Sigmoid colon (tissue), 7 donors: ENCODE data around the gene MTX2. TPM values are rescaled to one million over a fixed set of nuclear protein-coding genes. Genes with fewer than 3 reads are reported as not detected.
"Not testable (repeated sequence)": the region's sequence is repeated elsewhere in the genome, so short reads cannot be mapped to it uniquely, and the experiment has no call there.

Experiments used
- DNase-seq: peaks from one replicate; pipeline ENCODE4 v3.0.0-alpha.2; 2019
- H3K27ac ChIP-seq, 4 donors: fragments of 200-600 bp; sonication (generic); one replicate each; pipeline ENCODE4 v1.5.1; 2016 to 2019; ENCODE audit warnings: mild to moderate bottlenecking in 1 of 4
- H3K27me3 ChIP-seq, 3 donors: fragments of 200-600 bp; sonication (generic); one replicate each; pipeline ENCODE4 v1.5.1; 2019; ENCODE audit warnings: mild to moderate bottlenecking in 1 of 3
- H3K36me3 ChIP-seq, 4 donors: fragments of 200-600 bp; sonication (generic); one replicate each; pipeline ENCODE4 v1.5.1; 2016 to 2019
- H3K4me1 ChIP-seq, 4 donors: fragments of 200-600 bp; sonication (generic); one replicate each; pipeline ENCODE4 v1.5.1; 2017 to 2019
- H3K4me3 ChIP-seq, 4 donors: fragments of 200-600 bp; sonication (generic); one replicate each; pipeline ENCODE4 v1.5.1; 2017 to 2019; ENCODE audit warnings: mild to moderate bottlenecking in 2 of 4, moderate library complexity in 1 of 4
- H3K9me3 ChIP-seq, 4 donors: fragments of 200-600 bp in 3 of 4; sonication (generic) in 3 of 4; one replicate each; pipeline versions ENCODE4 v1.5.1 to v1.6.1; 2013 to 2019
- EP300 ChIP-seq, 4 donors: sonication (generic); formaldehyde crosslinking; IDR thresholded peaks; one replicate each; pipeline ENCODE4 v1.6.1; 2017; ENCODE audit warnings: antibody characterized with exemption in 4 of 4
- POLR2A ChIP-seq, 2 donors: fragments of 450-650 bp; IDR thresholded peaks; one replicate each; pipeline ENCODE4 v1.6.1; 2016; ENCODE audit warnings: antibody characterized with exemption in 2 of 2, mild to moderate bottlenecking in 2 of 2, moderate library complexity in 2 of 2
- POLR2AphosphoS5 ChIP-seq, 4 donors: sonication (generic); formaldehyde crosslinking; IDR thresholded peaks; one replicate each; pipeline ENCODE4 v1.6.1; 2017; ENCODE audit warnings: antibody characterized with exemption in 4 of 4
- WGBS, 2 donors: extraction: QIAGEN DNeasy Blood & Tissue Kit; methylation state at CpG; one replicate each; pipeline ENCODE4 v1.1.7; 2013; 5-methylcytosine and 5-hydroxymethylcytosine counted together
- intact Hi-C: fragments of 100-400 bp; cut with DNase I; formaldehyde crosslinking; loops from one replicate; pipeline ENCODE4 v1.15.1; 2023
- polyA plus RNA-seq, 3 donors: library from polyadenylated mRNA; stranded (reverse); fragments of 200-250 nt; gene quantifications; one replicate each; pipeline ENCODE4 v1.2.3, GENCODE V29; 2013
- total RNA-seq, 4 donors: library from RNA; depleted of rRNA; stranded (reverse); fragments of >200 nt; gene quantifications; one replicate each; pipeline ENCODE4 v1.1.0, GENCODE V29; 2016
- TF ChIP-seq, protein P1 (sequence below), 4 experiments: fragments of 450-650 bp in 3 of 4; fragments of 200-600 bp in 1 of 4; IDR thresholded peaks; one replicate each; pipeline ENCODE4 v1.5.1; 2016 to 2019; ENCODE audit warnings: antibody characterized with exemption in 4 of 4, mild to moderate bottlenecking in 3 of 4, moderate library complexity in 2 of 4
- donor health status: healthy with polysubstance abuse.
- donor health status: Bipolar disorder and iron deficiency.
- donor health status: healthy.

MTX2 gene
- total and polyA plus RNA-seq, 7 donors: 34.5 to 66.8 (median 45.8) TPM

DNA sequence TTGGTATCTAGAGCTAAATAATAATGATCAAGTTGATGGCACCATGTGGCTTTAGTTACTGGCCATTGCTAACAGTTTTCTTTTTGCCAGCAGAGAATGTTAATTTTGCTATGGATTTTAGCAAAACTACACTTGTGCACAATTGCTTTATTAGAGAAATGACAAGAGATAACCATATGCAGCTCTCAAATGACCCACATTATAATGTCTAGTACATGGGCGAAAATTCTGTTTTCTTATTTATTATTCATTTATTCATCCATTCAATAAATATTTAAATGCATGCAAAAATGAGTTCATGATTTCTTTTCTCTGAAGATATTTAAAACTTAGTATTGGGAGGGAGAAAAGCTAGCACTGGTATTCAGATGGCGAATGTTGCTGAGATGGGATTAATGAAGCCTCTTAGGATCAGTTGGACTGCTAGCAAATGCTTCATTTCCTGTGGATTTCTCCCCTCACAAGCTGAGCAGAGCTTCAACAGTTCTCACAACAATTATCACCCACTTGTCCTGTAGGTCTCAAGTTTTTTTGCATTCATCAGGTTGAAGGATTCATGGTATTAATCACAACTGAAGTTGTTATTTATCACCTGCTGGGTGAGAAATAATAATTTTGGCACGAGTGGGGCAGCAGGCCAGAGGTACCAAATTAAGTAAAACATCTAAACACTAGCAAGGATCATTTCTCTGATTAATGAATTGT is 95.2 kb downstream of the MTX2 start:
- H3K36me3 ChIP-seq: no peaks in the 10 kb centered on the region
- WGBS, 2 donors: 79 to 91% methylated on average over 3 of the region's 3 CpGs
- H3K27me3 ChIP-seq: no peaks in the 10 kb centered on the region
- TF ChIP-seq EP300 (IDR thresholded peaks at IDR 0.05) (no peak), POLR2A (IDR thresholded peaks at IDR 0.05) (no peak), POLR2AphosphoS5 (IDR thresholded peaks at IDR 0.05) (no peak)
- TF ChIP-seq, protein P1, sequence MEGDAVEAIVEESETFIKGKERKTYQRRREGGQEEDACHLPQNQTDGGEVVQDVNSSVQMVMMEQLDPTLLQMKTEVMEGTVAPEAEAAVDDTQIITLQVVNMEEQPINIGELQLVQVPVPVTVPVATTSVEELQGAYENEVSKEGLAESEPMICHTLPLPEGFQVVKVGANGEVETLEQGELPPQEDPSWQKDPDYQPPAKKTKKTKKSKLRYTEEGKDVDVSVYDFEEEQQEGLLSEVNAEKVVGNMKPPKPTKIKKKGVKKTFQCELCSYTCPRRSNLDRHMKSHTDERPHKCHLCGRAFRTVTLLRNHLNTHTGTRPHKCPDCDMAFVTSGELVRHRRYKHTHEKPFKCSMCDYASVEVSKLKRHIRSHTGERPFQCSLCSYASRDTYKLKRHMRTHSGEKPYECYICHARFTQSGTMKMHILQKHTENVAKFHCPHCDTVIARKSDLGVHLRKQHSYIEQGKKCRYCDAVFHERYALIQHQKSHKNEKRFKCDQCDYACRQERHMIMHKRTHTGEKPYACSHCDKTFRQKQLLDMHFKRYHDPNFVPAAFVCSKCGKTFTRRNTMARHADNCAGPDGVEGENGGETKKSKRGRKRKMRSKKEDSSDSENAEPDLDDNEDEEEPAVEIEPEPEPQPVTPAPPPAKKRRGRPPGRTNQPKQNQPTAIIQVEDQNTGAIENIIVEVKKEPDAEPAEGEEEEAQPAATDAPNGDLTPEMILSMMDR (IDR thresholded peaks at IDR 0.05): no peak
- no peaks in the 10 kb centered on the region for H3K9me3 ChIP-seq
- H3K4me1 ChIP-seq: no peaks in the 10 kb centered on the region
- H3K27ac ChIP-seq: no peak overlapping the region
- no peak for DNase-seq
- H3K4me3 ChIP-seq: no peak overlapping the region
- intact Hi-C loops: no loop called here

DNA sequence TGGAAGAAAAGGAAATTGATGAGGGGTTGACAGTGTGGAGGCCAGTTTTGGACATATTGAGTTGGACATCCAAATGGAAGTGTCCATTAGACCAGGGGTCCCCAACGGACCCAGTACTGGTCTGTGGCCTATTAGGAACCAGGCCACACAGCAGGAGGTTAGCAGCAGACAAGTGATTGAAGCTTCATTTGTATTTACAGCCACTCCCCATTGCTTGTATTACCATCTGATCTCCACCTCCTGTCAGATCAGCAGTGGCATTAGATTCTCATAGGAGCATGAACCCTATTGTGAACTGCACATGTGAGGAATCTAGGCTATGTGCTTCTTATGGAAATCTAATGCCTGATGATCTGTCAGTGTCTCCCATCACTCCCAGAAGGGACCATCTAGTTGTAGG is 99.1 kb downstream of the MTX2 start:
- DNase-seq: no peak
- TF ChIP-seq, protein P1 (IDR thresholded peaks at IDR 0.05): no peak
- TF ChIP-seq POLR2AphosphoS5 (IDR thresholded peaks at IDR 0.05): no peak
- no peak for TF ChIP-seq POLR2A (IDR thresholded peaks at IDR 0.05)
- no peak for TF ChIP-seq EP300 (IDR thresholded peaks at IDR 0.05)
- Histone ChIP-seq H3K27ac (no peak overlapping the region), H3K4me1 (no peaks in the 10 kb centered on the region), H3K4me3 (no peak overlapping the region), H3K36me3 (no peaks in the 10 kb centered on the region), H3K27me3 (no peaks in the 10 kb centered on the region), H3K9me3 (no peaks in the 10 kb centered on the region)
- intact Hi-C loops: no loop called here
- 86 to 88% methylated on average over 1 of the region's 1 CpG for WGBS, 2 donors

DNA sequence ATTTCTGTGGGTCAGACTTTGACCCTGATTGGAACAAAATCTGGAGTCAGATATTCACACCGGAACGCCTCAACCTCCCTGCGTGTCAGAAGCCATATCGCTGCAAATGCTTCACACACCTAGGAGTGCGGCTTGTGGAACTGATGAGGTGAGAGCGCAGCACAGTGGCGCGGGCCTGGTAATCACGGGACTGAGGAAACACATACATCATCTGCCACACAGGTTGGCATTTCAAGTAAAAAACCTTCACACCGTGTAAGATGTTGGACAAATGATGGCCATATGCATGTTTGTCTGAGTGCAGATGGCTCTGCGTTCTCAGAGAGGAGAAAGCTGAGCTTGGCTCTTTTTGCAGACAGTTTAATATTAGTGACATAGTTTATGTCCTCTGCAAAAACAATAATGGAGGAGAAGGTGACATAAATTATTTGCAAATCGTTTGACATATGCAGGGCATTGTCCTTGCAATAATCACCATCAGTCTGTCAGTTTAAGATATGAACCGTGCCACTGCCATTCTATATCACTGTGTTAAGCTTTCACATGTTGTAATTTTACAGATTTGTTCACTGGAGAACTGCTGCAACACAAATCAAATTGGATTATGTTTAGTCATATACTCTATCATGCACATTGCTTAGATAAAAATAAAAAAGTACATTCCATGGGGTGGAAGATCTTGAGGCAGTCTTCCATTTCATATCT is 101.4 kb downstream of the MTX2 start:
- intact Hi-C loops: no loop called here
- H3K27ac ChIP-seq: no peak overlapping the region
- WGBS, 2 donors: 82 to 85% methylated on average over 13 of the region's 13 CpGs
- H3K27me3 ChIP-seq: no peaks in the 10 kb centered on the region
- H3K4me1 ChIP-seq: no peaks in the 10 kb centered on the region
- TF ChIP-seq POLR2AphosphoS5 (IDR thresholded peaks at IDR 0.05) (no peak), EP300 (IDR thresholded peaks at IDR 0.05) (no peak), POLR2A (IDR thresholded peaks at IDR 0.05) (no peak)
- TF ChIP-seq, protein P1 (IDR thresholded peaks at IDR 0.05): no peak
- H3K9me3 ChIP-seq: no peaks in the 10 kb centered on the region
- no peak for DNase-seq
- no peak overlapping the region for H3K4me3 ChIP-seq
- no peaks in the 10 kb centered on the region for H3K36me3 ChIP-seq

DNA sequence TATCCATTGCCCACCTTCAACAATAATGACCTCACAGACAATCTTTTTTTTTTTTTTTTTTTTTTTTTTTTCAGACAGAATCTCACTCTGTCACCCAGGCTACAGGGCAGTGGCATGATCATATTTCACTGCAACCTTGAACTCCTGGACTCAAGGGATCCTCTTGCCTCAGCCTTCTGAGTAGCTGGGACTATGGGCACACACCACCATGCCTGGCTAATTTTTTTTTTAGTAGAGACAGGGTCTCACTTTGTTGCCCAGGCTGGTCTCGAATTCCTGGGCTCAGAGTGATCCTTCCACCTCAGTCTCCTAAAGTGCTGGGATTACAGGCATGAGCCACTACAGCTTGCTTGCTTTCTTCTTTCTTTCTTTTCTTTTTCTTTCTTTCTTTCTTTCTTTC is 103.9 kb downstream of the MTX2 start:
- DNase-seq, H3K4me3 ChIP-seq, H3K9me3 ChIP-seq, H3K4me1 ChIP-seq, H3K27ac ChIP-seq, intact Hi-C loops, H3K27me3 ChIP-seq, H3K36me3 ChIP-seq: not testable (repeated sequence)
- WGBS, 2 donors: 86 to 93% methylated on average over 1 of the region's 1 CpG

DNA sequence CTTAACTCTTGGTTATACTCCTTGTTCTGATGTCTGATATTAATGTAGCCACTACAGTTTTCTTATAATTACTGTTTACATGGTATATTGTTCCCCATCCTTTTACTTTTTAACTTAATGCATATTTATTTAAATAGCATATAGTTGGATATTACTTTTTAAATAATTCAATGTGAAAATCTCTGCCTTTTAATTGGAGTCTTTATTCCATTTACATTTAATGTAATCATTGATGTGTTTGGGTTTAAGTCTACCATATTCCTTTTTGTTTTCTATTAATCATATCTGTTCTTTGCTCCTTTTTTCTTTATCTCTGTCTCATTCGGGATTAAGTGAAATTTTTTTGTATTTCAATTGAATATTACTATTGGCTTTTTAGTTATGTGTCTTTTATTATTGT is 109.1 kb downstream of the MTX2 start:
- TF ChIP-seq, protein P1 (IDR thresholded peaks at IDR 0.05): no peak
- TF ChIP-seq POLR2A (IDR thresholded peaks at IDR 0.05) (no peak), POLR2AphosphoS5 (IDR thresholded peaks at IDR 0.05) (no peak), EP300 (IDR thresholded peaks at IDR 0.05) (no peak)
- WGBS, 2 donors: 95 to 99% methylated on average over 1 of the region's 1 CpG

More for the DNA sequence above, 109.1 kb downstream of the MTX2 start:
- H3K27ac ChIP-seq: no peak overlapping the region
- H3K9me3 ChIP-seq: peaks cover 0 to 14% (median 5%) of the 10 kb centered on the region in 4 donors
- no peak for DNase-seq
- H3K36me3 ChIP-seq: no peaks in the 10 kb centered on the region
- no peaks in the 10 kb centered on the region for H3K4me1 ChIP-seq
- no peaks in the 10 kb centered on the region for H3K27me3 ChIP-seq
- H3K4me3 ChIP-seq: no peak overlapping the region
- intact Hi-C loops: no loop called here
